H9 (cell line): Measurements from ENCODE around the gene CCDC187. TPM values are rescaled to one million over a fixed set of nuclear protein-coding genes. Genes with fewer than 3 reads are reported as not detected.

Source experiments
- DNase-seq: peaks from one replicate; pipeline ENCODE4 v3.0.0-alpha.2; 2017
- H2AFZ ChIP-seq: one replicate; pipeline ENCODE4 v1.6.1; 2013; ENCODE audit warnings: mild to moderate bottlenecking, low read length, control low read depth, moderate library complexity
- H2AK5ac ChIP-seq: 2 replicates; pipeline ENCODE4 v1.6.1; 2013; ENCODE audit warnings: low read length, control low read depth, mixed read lengths; ENCODE audit not compliant: insufficient read length
- H2BK120ac ChIP-seq: one replicate; pipeline ENCODE4 v1.6.1; 2013; ENCODE audit warnings: low read depth, mild to moderate bottlenecking, low read length, control low read depth, inconsistent platforms; ENCODE audit not compliant: poor library complexity, severe bottlenecking
- H2BK12ac ChIP-seq: 2 replicates; pipeline ENCODE4 v1.6.1; 2013; ENCODE audit warnings: low read length, control low read depth, mixed read lengths, low read depth; ENCODE audit not compliant: insufficient read length
- H2BK15ac ChIP-seq: 2 replicates; pipeline ENCODE4 v1.6.1; 2013; ENCODE audit warnings: low read depth, low read length, control low read depth
- H2BK20ac ChIP-seq: one replicate; pipeline ENCODE4 v1.6.1; 2013; ENCODE audit warnings: low read depth, mild to moderate bottlenecking, low read length, control low read depth, inconsistent platforms; ENCODE audit not compliant: poor library complexity, severe bottlenecking
- H2BK5ac ChIP-seq: 2 replicates; pipeline ENCODE4 v1.6.1; 2013; ENCODE audit warnings: low read length, control low read depth, mixed read lengths; ENCODE audit not compliant: insufficient read length
- H3K14ac ChIP-seq: 2 replicates; pipeline ENCODE4 v1.6.1; 2013; ENCODE audit warnings: low read length, control low read depth; ENCODE audit not compliant: insufficient read depth
- H3K18ac ChIP-seq: 2 replicates; pipeline ENCODE4 v1.6.1; 2013; ENCODE audit warnings: low read depth, mild to moderate bottlenecking, mixed read lengths, low read length, control low read depth; ENCODE audit not compliant: insufficient read length
- H3K23ac ChIP-seq: 2 replicates; pipeline ENCODE4 v1.6.1; 2013; ENCODE audit warnings: low read length, control low read depth, mixed read lengths, low read depth; ENCODE audit not compliant: insufficient read length
- H3K23me2 ChIP-seq: 2 replicates; pipeline ENCODE4 v1.6.1; 2013; ENCODE audit warnings: low read depth, mild to moderate bottlenecking, mixed read lengths, low read length, control low read depth; ENCODE audit not compliant: insufficient read length, poor library complexity, severe bottlenecking
- H3K27ac ChIP-seq: 2 replicates; pipeline ENCODE4 v1.5.1; 2013; ENCODE audit warnings: low read length, control low read depth, mixed read lengths, low read depth; ENCODE audit not compliant: insufficient read length
- H3K27me3 ChIP-seq: 2 replicates; pipeline ENCODE4 v1.6.1; 2013; ENCODE audit warnings: low read length, control low read depth, inconsistent platforms; ENCODE audit not compliant: insufficient read depth
- H3K4ac ChIP-seq: 2 replicates; pipeline ENCODE4 v1.6.1; 2013; ENCODE audit warnings: low read depth, mild to moderate bottlenecking, control low read depth, inconsistent platforms, low read length, moderate library complexity
- H3K4me1 ChIP-seq: 2 replicates; pipeline ENCODE4 v1.6.1; 2013; ENCODE audit warnings: low read length, control low read depth, inconsistent platforms; ENCODE audit not compliant: insufficient read depth
- H3K4me2 ChIP-seq: 2 replicates; pipeline ENCODE4 v1.6.1; 2013; ENCODE audit warnings: low read length, control low read depth, mixed read lengths; ENCODE audit not compliant: insufficient read length, insufficient read depth
- H3K56ac ChIP-seq: 2 replicates; pipeline ENCODE4 v1.6.1; 2013; ENCODE audit warnings: low read depth, mild to moderate bottlenecking, mixed read lengths, low read length, control low read depth; ENCODE audit not compliant: insufficient read length
- H3K79me1 ChIP-seq: 2 replicates; pipeline ENCODE4 v1.6.1; 2013; ENCODE audit warnings: low read depth, mild to moderate bottlenecking, moderate library complexity, low read length, control low read depth, inconsistent platforms; ENCODE audit not compliant: insufficient read depth, poor library complexity, severe bottlenecking
- H3K79me2 ChIP-seq: 2 replicates; pipeline ENCODE4 v1.6.1; 2013; ENCODE audit warnings: low read length, control low read depth, inconsistent platforms; ENCODE audit not compliant: insufficient read depth
- H3K9ac ChIP-seq: 2 replicates; pipeline ENCODE4 v1.6.1; 2013; ENCODE audit warnings: low read length, control low read depth, mixed read lengths; ENCODE audit not compliant: insufficient read length; ENCODE audit errors: extremely low read depth
- H3K9me3 ChIP-seq: one replicate; pipeline ENCODE4 v1.6.1; 2013; ENCODE audit warnings: low read depth, low read length, inconsistent platforms; ENCODE audit not compliant: control insufficient read depth
- H3T11ph ChIP-seq: one replicate; pipeline ENCODE4 v1.6.1; 2013; ENCODE audit warnings: mild to moderate bottlenecking, low read length, control low read depth, inconsistent platforms
- H4K20me1 ChIP-seq: one replicate; pipeline ENCODE4 v1.6.1; 2013; ENCODE audit not compliant: control insufficient read depth, insufficient read length, insufficient read depth
- H4K5ac ChIP-seq: 2 replicates; pipeline ENCODE4 v1.6.1; 2013; ENCODE audit warnings: low read depth, mild to moderate bottlenecking, mixed read lengths, low read length, control low read depth; ENCODE audit not compliant: insufficient read length
- H4K8ac ChIP-seq: replicated peaks from 2 replicates; pipeline ENCODE4 v1.6.1; 2013; ENCODE audit warnings: low read length, control low read depth, mixed read lengths, low read depth; ENCODE audit not compliant: insufficient read length
- H4K91ac ChIP-seq: 2 replicates; pipeline ENCODE4 v1.6.1; 2013; ENCODE audit warnings: low read depth, mild to moderate bottlenecking, moderate library complexity, mixed read lengths, low read length, control low read depth; ENCODE audit not compliant: insufficient read length
- H3K27ac Mint-ChIP-seq, 3 experiments: 2 replicates in 2 of 3; 3 replicates in 1 of 3; pipeline ENCODE4 v1.8.0; 2020 to 2021; ENCODE audit warnings: mixed read lengths in 3 of 3, mild to moderate bottlenecking in 1 of 3, moderate library complexity in 1 of 3
- H3K27me3 Mint-ChIP-seq: 2 replicates; pipeline ENCODE4 v1.8.0; 2021; ENCODE audit warnings: low read depth, mild to moderate bottlenecking, moderate library complexity, mixed read lengths
- H3K36me3 Mint-ChIP-seq, 3 experiments: 2 replicates in 2 of 3; 3 replicates in 1 of 3; pipeline ENCODE4 v1.8.0; 2020 to 2021; ENCODE audit warnings: low read depth in 3 of 3, mixed read lengths in 3 of 3; ENCODE audit not compliant: insufficient read depth in 1 of 3
- H3K4me1 Mint-ChIP-seq, 2 experiments: 2 replicates each; pipeline ENCODE4 v1.8.0; 2020; ENCODE audit warnings: mixed read lengths in 2 of 2
- H3K4me3 Mint-ChIP-seq, 2 experiments: 2 replicates in 1 of 2; 3 replicates in 1 of 2; pipeline ENCODE4 v1.8.0; 2020 to 2021; ENCODE audit warnings: mild to moderate bottlenecking in 2 of 2, mixed read lengths in 2 of 2, moderate library complexity in 1 of 2
- H3K9me3 Mint-ChIP-seq, 2 experiments: 2 replicates in 1 of 2; 3 replicates in 1 of 2; pipeline ENCODE4 v1.8.0; 2020; ENCODE audit warnings: mild to moderate bottlenecking in 2 of 2, mixed read lengths in 2 of 2, moderate library complexity in 1 of 2
- WGBS: extraction: QIAGEN DNeasy Blood & Tissue Kit; methylation state at CpG from one replicate; pipeline ENCODE4 v1.1.7; 2013; ENCODE audit warnings: missing lambda C conversion rate, low lambda C conversion rate, mixed read lengths; ENCODE audit not compliant: insufficient read length; ENCODE audit errors: extremely low coverage; 5-methylcytosine and 5-hydroxymethylcytosine counted together
- total RNA-seq: library from RNA; stranded (reverse); gene quantifications from 2 replicates; pipeline ENCODE4 v1.2.1, GENCODE V29; 2021
- TF ChIP-seq, protein P1 (sequence below): fragments of 200-600 bp; sonication (generic); conservative IDR thresholded peaks from 3 replicates; pipeline ENCODE4 v1.8.0; 2021; ENCODE audit warnings: antibody characterized with exemption, mild to moderate bottlenecking

Gene CCDC187
- total RNA-seq, 1 experiment from 2014 or later = 0.07 TPM

DNA sequence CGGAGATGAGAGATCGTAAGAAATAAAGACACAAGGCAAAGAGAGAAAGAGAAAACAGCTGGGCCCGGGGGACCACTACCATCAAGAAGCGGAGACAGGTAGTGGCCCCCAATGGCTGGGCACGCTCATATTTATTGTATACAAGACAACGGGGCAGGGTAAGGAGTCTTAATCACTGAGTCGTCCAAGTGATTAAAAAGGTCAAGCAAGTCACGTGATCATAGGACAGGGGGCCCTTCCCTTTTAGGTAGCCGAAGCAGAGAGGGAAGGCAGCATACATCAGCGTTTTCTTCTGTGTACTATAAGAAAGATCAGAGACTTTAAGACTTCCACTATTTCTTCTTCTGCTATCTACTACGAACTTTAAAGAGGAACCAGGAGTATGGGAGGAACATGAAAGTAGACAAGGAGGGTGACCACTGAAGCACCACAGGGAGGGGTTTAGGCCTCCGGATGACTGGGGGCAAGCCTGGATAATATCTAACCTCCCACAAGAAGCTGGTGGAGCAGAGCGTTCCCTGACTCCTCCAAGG, 33.7 kb downstream of the CCDC187 start:
- H3K36me3 Mint-ChIP-seq = no peaks in the 10 kb centered on the region
- H3K27me3 Mint-ChIP-seq = peaks cover 13% of the 10 kb centered on the region
- H3K9me3 Mint-ChIP-seq = no peaks in the 10 kb centered on the region
- Histone ChIP-seq H4K8ac (no peak overlapping the region), H2BK12ac (no peak overlapping the region), H2AFZ (no peak overlapping the region), H3K14ac (no peak overlapping the region), H3K9me3 (no peaks in the 10 kb centered on the region), H2BK15ac (no peak overlapping the region), H3K23ac (no peak overlapping the region), H3K23me2 (peaks cover 5% of the 10 kb centered on the region), H2BK5ac (no peak overlapping the region), H2AK5ac (no peak overlapping the region), H3K56ac (no peak overlapping the region), H4K5ac (no peak overlapping the region), H3K4me2 (no peak overlapping the region), H3K4me1 (no peaks in the 10 kb centered on the region), H3K27me3 (no peaks in the 10 kb centered on the region), H3K79me2 (no peaks in the 10 kb centered on the region), H3K79me1 (no peaks in the 10 kb centered on the region), H3K9ac (no peak overlapping the region), H3K18ac (no peak overlapping the region), H3T11ph (no peak overlapping the region), H4K20me1 (no peaks in the 10 kb centered on the region), H2BK20ac (no peak overlapping the region), H3K4ac (no peak overlapping the region), H3K27ac (no peak overlapping the region), H2BK120ac (no peak overlapping the region), H4K91ac (no peak overlapping the region)
- H3K4me1 Mint-ChIP-seq = peaks cover 14 to 30% of the 10 kb centered on the region in 2 experiments
- H3K27ac Mint-ChIP-seq = no peak overlapping the region
- no CpG with 5 or more reads among the region's 13 CpGs for WGBS
- DNase-seq = no peak
- TF ChIP-seq, protein P1, sequence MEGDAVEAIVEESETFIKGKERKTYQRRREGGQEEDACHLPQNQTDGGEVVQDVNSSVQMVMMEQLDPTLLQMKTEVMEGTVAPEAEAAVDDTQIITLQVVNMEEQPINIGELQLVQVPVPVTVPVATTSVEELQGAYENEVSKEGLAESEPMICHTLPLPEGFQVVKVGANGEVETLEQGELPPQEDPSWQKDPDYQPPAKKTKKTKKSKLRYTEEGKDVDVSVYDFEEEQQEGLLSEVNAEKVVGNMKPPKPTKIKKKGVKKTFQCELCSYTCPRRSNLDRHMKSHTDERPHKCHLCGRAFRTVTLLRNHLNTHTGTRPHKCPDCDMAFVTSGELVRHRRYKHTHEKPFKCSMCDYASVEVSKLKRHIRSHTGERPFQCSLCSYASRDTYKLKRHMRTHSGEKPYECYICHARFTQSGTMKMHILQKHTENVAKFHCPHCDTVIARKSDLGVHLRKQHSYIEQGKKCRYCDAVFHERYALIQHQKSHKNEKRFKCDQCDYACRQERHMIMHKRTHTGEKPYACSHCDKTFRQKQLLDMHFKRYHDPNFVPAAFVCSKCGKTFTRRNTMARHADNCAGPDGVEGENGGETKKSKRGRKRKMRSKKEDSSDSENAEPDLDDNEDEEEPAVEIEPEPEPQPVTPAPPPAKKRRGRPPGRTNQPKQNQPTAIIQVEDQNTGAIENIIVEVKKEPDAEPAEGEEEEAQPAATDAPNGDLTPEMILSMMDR = no peak
- no peak overlapping the region for H3K4me3 Mint-ChIP-seq
